H9 (cell line): ENCODE data around the gene TMEM14B. TPM values are rescaled to one million over a fixed set of nuclear protein-coding genes. Genes with fewer than 3 reads are reported as not detected.

Source experiments
- DNase-seq: peaks from one replicate; pipeline ENCODE4 v3.0.0-alpha.2; 2017
- H2AFZ ChIP-seq: one replicate; pipeline ENCODE4 v1.6.1; 2013; ENCODE audit warnings: mild to moderate bottlenecking, low read length, control low read depth, moderate library complexity
- H2AK5ac ChIP-seq: 2 replicates; pipeline ENCODE4 v1.6.1; 2013; ENCODE audit warnings: low read length, control low read depth, mixed read lengths; ENCODE audit not compliant: insufficient read length
- H2BK120ac ChIP-seq: one replicate; pipeline ENCODE4 v1.6.1; 2013; ENCODE audit warnings: low read depth, mild to moderate bottlenecking, low read length, control low read depth, inconsistent platforms; ENCODE audit not compliant: poor library complexity, severe bottlenecking
- H2BK12ac ChIP-seq: 2 replicates; pipeline ENCODE4 v1.6.1; 2013; ENCODE audit warnings: low read length, control low read depth, mixed read lengths, low read depth; ENCODE audit not compliant: insufficient read length
- H2BK15ac ChIP-seq: 2 replicates; pipeline ENCODE4 v1.6.1; 2013; ENCODE audit warnings: low read depth, low read length, control low read depth
- H2BK20ac ChIP-seq: one replicate; pipeline ENCODE4 v1.6.1; 2013; ENCODE audit warnings: low read depth, mild to moderate bottlenecking, low read length, control low read depth, inconsistent platforms; ENCODE audit not compliant: poor library complexity, severe bottlenecking
- H2BK5ac ChIP-seq: 2 replicates; pipeline ENCODE4 v1.6.1; 2013; ENCODE audit warnings: low read length, control low read depth, mixed read lengths; ENCODE audit not compliant: insufficient read length
- H3K14ac ChIP-seq: 2 replicates; pipeline ENCODE4 v1.6.1; 2013; ENCODE audit warnings: low read length, control low read depth; ENCODE audit not compliant: insufficient read depth
- H3K18ac ChIP-seq: 2 replicates; pipeline ENCODE4 v1.6.1; 2013; ENCODE audit warnings: low read depth, mild to moderate bottlenecking, mixed read lengths, low read length, control low read depth; ENCODE audit not compliant: insufficient read length
- H3K23ac ChIP-seq: 2 replicates; pipeline ENCODE4 v1.6.1; 2013; ENCODE audit warnings: low read length, control low read depth, mixed read lengths, low read depth; ENCODE audit not compliant: insufficient read length
- H3K23me2 ChIP-seq: 2 replicates; pipeline ENCODE4 v1.6.1; 2013; ENCODE audit warnings: low read depth, mild to moderate bottlenecking, mixed read lengths, low read length, control low read depth; ENCODE audit not compliant: insufficient read length, poor library complexity, severe bottlenecking
- H3K27ac ChIP-seq: 2 replicates; pipeline ENCODE4 v1.5.1; 2013; ENCODE audit warnings: low read length, control low read depth, mixed read lengths, low read depth; ENCODE audit not compliant: insufficient read length
- H3K27me3 ChIP-seq: 2 replicates; pipeline ENCODE4 v1.6.1; 2013; ENCODE audit warnings: low read length, control low read depth, inconsistent platforms; ENCODE audit not compliant: insufficient read depth
- H3K4ac ChIP-seq: 2 replicates; pipeline ENCODE4 v1.6.1; 2013; ENCODE audit warnings: low read depth, mild to moderate bottlenecking, control low read depth, inconsistent platforms, low read length, moderate library complexity
- H3K4me1 ChIP-seq: 2 replicates; pipeline ENCODE4 v1.6.1; 2013; ENCODE audit warnings: low read length, control low read depth, inconsistent platforms; ENCODE audit not compliant: insufficient read depth
- H3K4me2 ChIP-seq: 2 replicates; pipeline ENCODE4 v1.6.1; 2013; ENCODE audit warnings: low read length, control low read depth, mixed read lengths; ENCODE audit not compliant: insufficient read length, insufficient read depth
- H3K56ac ChIP-seq: 2 replicates; pipeline ENCODE4 v1.6.1; 2013; ENCODE audit warnings: low read depth, mild to moderate bottlenecking, mixed read lengths, low read length, control low read depth; ENCODE audit not compliant: insufficient read length
- H3K79me1 ChIP-seq: 2 replicates; pipeline ENCODE4 v1.6.1; 2013; ENCODE audit warnings: low read depth, mild to moderate bottlenecking, moderate library complexity, low read length, control low read depth, inconsistent platforms; ENCODE audit not compliant: insufficient read depth, poor library complexity, severe bottlenecking
- H3K79me2 ChIP-seq: 2 replicates; pipeline ENCODE4 v1.6.1; 2013; ENCODE audit warnings: low read length, control low read depth, inconsistent platforms; ENCODE audit not compliant: insufficient read depth
- H3K9ac ChIP-seq: 2 replicates; pipeline ENCODE4 v1.6.1; 2013; ENCODE audit warnings: low read length, control low read depth, mixed read lengths; ENCODE audit not compliant: insufficient read length; ENCODE audit errors: extremely low read depth
- H3K9me3 ChIP-seq: one replicate; pipeline ENCODE4 v1.6.1; 2013; ENCODE audit warnings: low read depth, low read length, inconsistent platforms; ENCODE audit not compliant: control insufficient read depth
- H3T11ph ChIP-seq: one replicate; pipeline ENCODE4 v1.6.1; 2013; ENCODE audit warnings: mild to moderate bottlenecking, low read length, control low read depth, inconsistent platforms
- H4K20me1 ChIP-seq: one replicate; pipeline ENCODE4 v1.6.1; 2013; ENCODE audit not compliant: control insufficient read depth, insufficient read length, insufficient read depth
- H4K5ac ChIP-seq: 2 replicates; pipeline ENCODE4 v1.6.1; 2013; ENCODE audit warnings: low read depth, mild to moderate bottlenecking, mixed read lengths, low read length, control low read depth; ENCODE audit not compliant: insufficient read length
- H4K8ac ChIP-seq: replicated peaks from 2 replicates; pipeline ENCODE4 v1.6.1; 2013; ENCODE audit warnings: low read length, control low read depth, mixed read lengths, low read depth; ENCODE audit not compliant: insufficient read length
- H4K91ac ChIP-seq: 2 replicates; pipeline ENCODE4 v1.6.1; 2013; ENCODE audit warnings: low read depth, mild to moderate bottlenecking, moderate library complexity, mixed read lengths, low read length, control low read depth; ENCODE audit not compliant: insufficient read length
- H3K27ac Mint-ChIP-seq, 3 experiments: 2 replicates in 2 of 3; 3 replicates in 1 of 3; pipeline ENCODE4 v1.8.0; 2020 to 2021; ENCODE audit warnings: mixed read lengths in 3 of 3, mild to moderate bottlenecking in 1 of 3, moderate library complexity in 1 of 3
- H3K27me3 Mint-ChIP-seq: 2 replicates; pipeline ENCODE4 v1.8.0; 2021; ENCODE audit warnings: low read depth, mild to moderate bottlenecking, moderate library complexity, mixed read lengths
- H3K36me3 Mint-ChIP-seq, 3 experiments: 2 replicates in 2 of 3; 3 replicates in 1 of 3; pipeline ENCODE4 v1.8.0; 2020 to 2021; ENCODE audit warnings: low read depth in 3 of 3, mixed read lengths in 3 of 3; ENCODE audit not compliant: insufficient read depth in 1 of 3
- H3K4me1 Mint-ChIP-seq, 2 experiments: 2 replicates each; pipeline ENCODE4 v1.8.0; 2020; ENCODE audit warnings: mixed read lengths in 2 of 2
- H3K4me3 Mint-ChIP-seq, 2 experiments: 2 replicates in 1 of 2; 3 replicates in 1 of 2; pipeline ENCODE4 v1.8.0; 2020 to 2021; ENCODE audit warnings: mild to moderate bottlenecking in 2 of 2, mixed read lengths in 2 of 2, moderate library complexity in 1 of 2
- H3K9me3 Mint-ChIP-seq, 2 experiments: 2 replicates in 1 of 2; 3 replicates in 1 of 2; pipeline ENCODE4 v1.8.0; 2020; ENCODE audit warnings: mild to moderate bottlenecking in 2 of 2, mixed read lengths in 2 of 2, moderate library complexity in 1 of 2
- CTCF ChIP-seq: fragments of 200-600 bp; sonication (generic); conservative IDR thresholded peaks from 3 replicates; pipeline ENCODE4 v1.8.0; 2021; ENCODE audit warnings: antibody characterized with exemption, mild to moderate bottlenecking
- WGBS: extraction: QIAGEN DNeasy Blood & Tissue Kit; methylation state at CpG from one replicate; pipeline ENCODE4 v1.1.7; 2013; ENCODE audit warnings: missing lambda C conversion rate, low lambda C conversion rate, mixed read lengths; ENCODE audit not compliant: insufficient read length; ENCODE audit errors: extremely low coverage; 5-methylcytosine and 5-hydroxymethylcytosine counted together
- total RNA-seq: library from RNA; stranded (reverse); gene quantifications from 2 replicates; pipeline ENCODE4 v1.2.1, GENCODE V29; 2021

The TMEM14B gene
- total RNA-seq, 1 experiment from 2014 or later = 107 TPM

- peaks cover 9% of the 10 kb centered on the region for H3K23me2 ChIP-seq
- WGBS = no CpG with 5 or more reads among the region's 9 CpGs
- TF ChIP-seq CTCF = no peak
- H4K5ac ChIP-seq = no peak overlapping the region
- no peaks in the 10 kb centered on the region for H4K20me1 ChIP-seq
- no peak overlapping the region for H3K18ac ChIP-seq
- Mint-ChIP-seq H3K27me3 (no peaks in the 10 kb centered on the region), H3K36me3 (peaks cover 16 to 54% (median 50%) of the 10 kb centered on the region in 3 experiments), H3K4me3 (peak overlapping the region in 1 of 2 experiments; percentile 43; a peak in 1 of 5 replicates), H3K4me1 (peaks cover 19 to 23% of the 10 kb centered on the region in 2 experiments), H3K9me3 (no peaks in the 10 kb centered on the region; a peak in 2 of 5 replicates), H3K27ac (peak overlapping the region in 2 of 3 experiments; percentile 76 to 80; a peak in 3 of 7 replicates)
- no peak overlapping the region for H4K8ac ChIP-seq
- no peak overlapping the region for H2AK5ac ChIP-seq
- H3K23ac ChIP-seq = no peak overlapping the region
- no peak overlapping the region for H4K91ac ChIP-seq
- H3K4ac ChIP-seq = no peak overlapping the region
- no peak overlapping the region for H3K14ac ChIP-seq
- no peak for DNase-seq
- H2BK5ac ChIP-seq = no peak overlapping the region
- no peaks in the 10 kb centered on the region for H3K9me3 ChIP-seq
- H3K79me2 ChIP-seq = no peaks in the 10 kb centered on the region
- H2BK12ac ChIP-seq = no peak overlapping the region
- H2BK120ac ChIP-seq = no peak overlapping the region
- H2BK15ac ChIP-seq = no peak overlapping the region
- no peaks in the 10 kb centered on the region for H3K79me1 ChIP-seq
- no peak overlapping the region for H2BK20ac ChIP-seq
- H2AFZ ChIP-seq = no peak overlapping the region
- no peak overlapping the region for H3K27ac ChIP-seq
- H3K4me2 ChIP-seq = no peak overlapping the region
- H3K56ac ChIP-seq = no peak overlapping the region
- H3K4me1 ChIP-seq = 0 out of 2 replicates have a peak, but pooled peaks cover 2% of the 10 kb centered on the region
- no peak overlapping the region for H3T11ph ChIP-seq
- no peaks in the 10 kb centered on the region for H3K27me3 ChIP-seq
- H3K9ac ChIP-seq = no peak overlapping the region
Observed at GRCh38 chr6:10725716-10726115, 21.9 kb upstream of the TMEM14B start.
